HEK293 (cell line): ENCODE measurements around the gene RPL36A.
A peak's percentile ranks its signal among the peaks of the same experiment; 100 is the strongest.

Source experiments
- CTCF ChIA-PET: fragments of 350-600 bp; formaldehyde crosslinking; extraction: SDS; loops from one replicate; lab custom pipeline; 2021; ENCODE audit warnings: antibody characterized with exemption; lab: Yijun Ruan, JAX
- POLR2A ChIA-PET: fragments of 300-600 bp; formaldehyde crosslinking; extraction: SDS; loops from one replicate; lab custom pipeline; 2020; ENCODE audit warnings: antibody characterized with exemption, inconsistent platforms; lab: Yijun Ruan, JAX
- H3K27ac ChIP-seq: fragments of 200-500 bp; sonication (Bioruptor generic); 2 replicates; pipeline ENCODE4 v1.5.1; 2014; ENCODE audit warnings: low read depth, low read length, control low read depth, inconsistent platforms; ENCODE audit errors: extremely low read depth
- H3K36me3 ChIP-seq, 2 experiments: fragments of 200-500 bp in 1 of 2; sonication (Bioruptor generic) in 1 of 2; 1 replicate in 1 of 2; 2 replicates in 1 of 2; pipeline ENCODE4 v1.5.1; 2014 to 2017; ENCODE audit warnings: inconsistent platforms in 2 of 2, low read length in 2 of 2; ENCODE audit not compliant: control insufficient read depth in 2 of 2, insufficient read depth in 1 of 2
- H3K4me1 ChIP-seq: fragments of 200-500 bp; sonication (Bioruptor generic); 2 replicates; pipeline ENCODE4 v1.5.1; 2014; ENCODE audit warnings: mild to moderate bottlenecking, low read length, inconsistent platforms; ENCODE audit not compliant: control insufficient read depth, insufficient read depth
- H3K4me3 ChIP-seq: 2 replicates; pipeline ENCODE4 v1.5.1; 2011; ENCODE audit warnings: low read depth, mild to moderate bottlenecking, control low read depth, low read length, moderate library complexity
- H3K9me3 ChIP-seq: fragments of 200-500 bp; sonication (Bioruptor generic); 2 replicates; pipeline ENCODE4 v1.5.1; 2014; ENCODE audit warnings: low read depth, low read length, inconsistent platforms; ENCODE audit not compliant: control insufficient read depth, insufficient read depth
- ATF2 ChIP-seq: fragments of 450-650 bp; formaldehyde crosslinking; IDR thresholded peaks from 2 replicates; pipeline ENCODE4 v1.5.1; 2016; ENCODE audit warnings: missing biosample characterization, missing genetic modification characterization, low read depth
- IKZF3 ChIP-seq: fragments of 450-650 bp; IDR thresholded peaks from 2 replicates; pipeline ENCODE4 v1.5.0; 2018; ENCODE audit warnings: missing biosample characterization, mild to moderate bottlenecking, missing genetic modification characterization, moderate library complexity
- PRDM6 ChIP-seq: fragments of 450-650 bp; formaldehyde crosslinking; IDR thresholded peaks from 2 replicates; pipeline ENCODE4 v1.5.1; 2017; ENCODE audit warnings: missing biosample characterization, missing genetic modification characterization
- REST ChIP-seq: fragments of 450-650 bp; formaldehyde crosslinking; IDR thresholded peaks from 2 replicates; pipeline ENCODE4 v1.5.1; 2016; ENCODE audit warnings: missing biosample characterization, missing genetic modification characterization
- SETDB1 ChIP-seq: IDR thresholded peaks from one replicate; pipeline ENCODE4 v1.6.1; 2017; ENCODE audit warnings: mild to moderate bottlenecking, low read length, moderate library complexity, mixed read lengths; ENCODE audit not compliant: insufficient read length
- TCF7L2 ChIP-seq: IDR thresholded peaks from 2 replicates; pipeline ENCODE4 v1.6.1; 2011; ENCODE audit warnings: low read depth, mild to moderate bottlenecking, inconsistent platforms, low read length, moderate library complexity, borderline replicate concordance
- YY1 ChIP-seq: fragments of 450-650 bp; formaldehyde crosslinking; IDR thresholded peaks from 2 replicates; pipeline ENCODE4 v1.5.1; 2018; ENCODE audit warnings: missing biosample characterization, missing genetic modification characterization
- ZBTB1 ChIP-seq: fragments of 450-650 bp; formaldehyde crosslinking; IDR thresholded peaks from 2 replicates; pipeline ENCODE4 v1.5.1; 2016; ENCODE audit warnings: missing biosample characterization, missing genetic modification characterization
- ZBTB17 ChIP-seq: fragments of 450-650 bp; formaldehyde crosslinking; IDR thresholded peaks from 2 replicates; pipeline ENCODE4 v1.5.1; 2016; ENCODE audit warnings: missing biosample characterization, missing genetic modification characterization
- ZBTB20 ChIP-seq: fragments of 450-650 bp; formaldehyde crosslinking; IDR thresholded peaks from 2 replicates; pipeline ENCODE4 v1.5.1; 2016; ENCODE audit warnings: missing biosample characterization, missing genetic modification characterization
- ZEB2 ChIP-seq: fragments of 450-650 bp; formaldehyde crosslinking; IDR thresholded peaks from 2 replicates; pipeline ENCODE4 v1.5.1; 2016; ENCODE audit warnings: missing biosample characterization, missing genetic modification characterization
- ZFP3 ChIP-seq: fragments of 450-650 bp; formaldehyde crosslinking; IDR thresholded peaks from 2 replicates; pipeline ENCODE4 v1.5.1; 2016; ENCODE audit warnings: low read depth, missing biosample characterization, missing genetic modification characterization
- ZNF138 ChIP-seq: fragments of 450-650 bp; formaldehyde crosslinking; IDR thresholded peaks from 2 replicates; pipeline ENCODE4 v1.5.1; 2016; ENCODE audit warnings: missing biosample characterization, missing genetic modification characterization, borderline replicate concordance
- ZNF19 ChIP-seq: fragments of 450-650 bp; formaldehyde crosslinking; IDR thresholded peaks from 2 replicates; pipeline ENCODE4; 2016; ENCODE audit warnings: missing biosample characterization, missing genetic modification characterization, low read depth
- ZNF266 ChIP-seq: fragments of 450-650 bp; formaldehyde crosslinking; IDR thresholded peaks from 2 replicates; pipeline ENCODE4 v1.5.1; 2016; ENCODE audit warnings: missing biosample characterization, missing genetic modification characterization, low read depth
- ZNF280C ChIP-seq: fragments of 450-650 bp; formaldehyde crosslinking; IDR thresholded peaks from 2 replicates; pipeline ENCODE4 v1.5.1; 2016; ENCODE audit warnings: missing biosample characterization, missing genetic modification characterization
- ZNF335 ChIP-seq: fragments of 450-650 bp; formaldehyde crosslinking; conservative IDR thresholded peaks from 2 replicates; pipeline ENCODE4 v1.5.1; 2016; ENCODE audit warnings: missing biosample characterization, missing genetic modification characterization
- ZNF48 ChIP-seq: fragments of 450-650 bp; formaldehyde crosslinking; IDR thresholded peaks from 2 replicates; pipeline ENCODE4 v1.5.1; 2016; ENCODE audit warnings: missing biosample characterization, missing genetic modification characterization
- ZNF596 ChIP-seq: fragments of 450-650 bp; IDR thresholded peaks from 2 replicates; pipeline ENCODE4 v1.5.0; 2018; ENCODE audit warnings: missing biosample characterization, mild to moderate bottlenecking, missing genetic modification characterization, moderate library complexity
- ZNF747 ChIP-seq: fragments of 450-650 bp; formaldehyde crosslinking; IDR thresholded peaks from 2 replicates; pipeline ENCODE4 v1.5.1; 2016; ENCODE audit warnings: missing biosample characterization, missing genetic modification characterization
- ZNF76 ChIP-seq: fragments of 450-650 bp; formaldehyde crosslinking; IDR thresholded peaks from 2 replicates; pipeline ENCODE4; 2016; ENCODE audit warnings: low read depth, missing biosample characterization, missing genetic modification characterization, borderline replicate concordance
- ZSCAN4 ChIP-seq: fragments of 450-650 bp; formaldehyde crosslinking; IDR thresholded peaks from 2 replicates; pipeline ENCODE4 v1.5.1; 2017; ENCODE audit warnings: missing biosample characterization, missing genetic modification characterization

RPL36A gene

GRCh38 chrX:101407748-101408531, 17.1 kb downstream of the RPL36A start, which contains the start of the genes GLA and HNRNPH2 (continued):
- TF ChIP-seq ZNF280C (no peak), ZEB2 (tag by site-specific recombination) (peak; percentile 92), ZNF596 (tag by site-specific recombination) (no peak)

GRCh38 chrX:101408532-101408841, 17.7 kb downstream of the RPL36A start:
- CTCF ChIA-PET: no interaction called here
- Histone ChIP-seq H3K27ac (peak overlapping the region; percentile 78), H3K9me3 (no peaks in the 10 kb centered on the region), H3K4me3 (peak overlapping the region; percentile 47), H3K4me1 (peaks cover 6% of the 10 kb centered on the region), H3K36me3 (peaks cover 8 to 30% of the 10 kb centered on the region in 2 experiments; a peak in 2 of 3 replicates)
- POLR2A ChIA-PET: interaction anchor here (1.0 kb wide), 1 partner anchor 18 kb away, joined by 5 read pairs; the partner anchor contains the start of gene RPL36A
- TF ChIP-seq REST (tag by site-specific recombination) (0 out of 2 replicates have a peak, but pooled peaks have one; percentile 5), ZNF335 (peak; percentile 99), YY1 (0 out of 2 replicates have a peak, but pooled peaks have one; percentile 6), ZBTB20 (no peak), ZSCAN4 (0 out of 2 replicates have a peak, but pooled peaks have one; percentile 4)

GRCh38 chrX:101409043-101409442, 18.2 kb downstream of the RPL36A start:
- H3K36me3 ChIP-seq: peaks cover 6 to 28% of the 10 kb centered on the region in 2 experiments; a peak in 2 of 3 replicates
- CTCF ChIA-PET: no interaction called here
- H3K27ac ChIP-seq: no peak overlapping the region; the same call in 1 of the 2 replicates
- H3K4me3 ChIP-seq: peak overlapping the region; percentile 47
- peaks cover 6% of the 10 kb centered on the region for H3K4me1 ChIP-seq
- POLR2A ChIA-PET: interaction anchor here (0.7 to 1.0 kb wide), 2 partner anchors 18 to 20 kb away, joined by 3 to 5 read pairs; partner anchors contain the start of gene RPL36A
- no peaks in the 10 kb centered on the region for H3K9me3 ChIP-seq
- TF ChIP-seq ZNF19 (tag by site-specific recombination) (no peak), ZBTB17 (tag by site-specific recombination) (peak; percentile 70), ZNF596 (tag by site-specific recombination) (no peak), ZFP3 (tag by site-specific recombination) (no peak), ATF2 (no peak), SETDB1 (no peak), IKZF3 (tag by site-specific recombination) (no peak), ZNF76 (tag by site-specific recombination) (0 out of 2 replicates have a peak, but pooled peaks have one; percentile 13), TCF7L2 (peak; percentile 67), ZNF138 (tag by site-specific recombination) (no peak), ZBTB1 (tag by site-specific recombination) (no peak), PRDM6 (tag by site-specific recombination) (peak; percentile 74), ZNF266 (tag by site-specific recombination) (no peak), ZNF747 (tag by site-specific recombination) (no peak), ZNF48 (tag by site-specific recombination) (no peak)
